Endothelial cell of umbilical vein (primary cell): ENCODE results near the gene PRDM11.

Experiments used
- CTCF ChIP-seq, 2 donors: IDR thresholded peaks; 1 replicate in 1 of 2; 2 replicates in 1 of 2; pipeline ENCODE4 v1.5.1; 2011; ENCODE audit warnings: low read length in 2 of 2, mild to moderate bottlenecking in 2 of 2, moderate library complexity in 2 of 2, control low read depth in 1 of 2, inconsistent platforms in 1 of 2, low read depth in 1 of 2; ENCODE audit not compliant: insufficient read depth in 1 of 2; ENCODE audit errors: extremely low read depth in 1 of 2
- FOS ChIP-seq: IDR thresholded peaks from 2 replicates; pipeline ENCODE4 v1.6.1; 2011; ENCODE audit warnings: mild to moderate bottlenecking, low read length, moderate library complexity, borderline replicate concordance; ENCODE audit not compliant: insufficient read depth
- POLR2AphosphoS5 ChIP-seq: IDR thresholded peaks from 2 replicates; pipeline ENCODE4 v1.6.1; 2012; ENCODE audit warnings: low read depth, mild to moderate bottlenecking, control low read depth, low read length, moderate library complexity; ENCODE audit not compliant: insufficient read depth

- TF ChIP-seq CTCF (IDR thresholded peaks at IDR 0.05; ENCODE audit: extremely low read depth in 1 of 2, insufficient read depth in 1 of 2, low read depth in 1 of 2, low read length in 2 of 2) (no peak), POLR2AphosphoS5 (no peak), FOS (no peak)
Observed at GRCh38 chr11:45133878-45134277, 12.6 kb upstream of the PRDM11 start.
